Cardiac muscle cell (in vitro differentiated cells and primary cell): Measurements from ENCODE around the gene ZNF341. TPM values are rescaled to one million over a fixed set of nuclear protein-coding genes. Genes with fewer than 3 reads are reported as not detected.

ENCODE experiments used
- DNase-seq, 2 donors: peaks; one replicate each; pipeline versions ENCODE4 v3.0.0 to v3.0.0-alpha.2; 2010 to 2017; ENCODE audit warnings: low read depth in 1 of 2, low spot score in 1 of 2
- H3K27ac ChIP-seq: fragments of 200-600 bp; sonication (generic); 2 replicates; pipeline ENCODE4 v1.5.1; 2016
- H3K27me3 ChIP-seq: fragments of 200-600 bp; sonication (generic); 2 replicates; pipeline ENCODE4 v1.6.0; 2016; ENCODE audit warnings: control low read depth
- H3K36me3 ChIP-seq: fragments of 200-600 bp; sonication (generic); 2 replicates; pipeline ENCODE4 v1.5.1; 2016; ENCODE audit warnings: control low read depth
- H3K4me1 ChIP-seq: fragments of 200-600 bp; sonication (generic); 2 replicates; pipeline ENCODE4 v1.8.1; 2017; ENCODE audit warnings: low read depth, mild to moderate bottlenecking, mixed run types
- H3K4me3 ChIP-seq: fragments of 200-600 bp; sonication (generic); 2 replicates; pipeline ENCODE4 v1.5.1; 2016; ENCODE audit warnings: mild to moderate bottlenecking
- H3K9me3 ChIP-seq: fragments of 200-600 bp; sonication (generic); 2 replicates; pipeline ENCODE4 v1.5.1; 2017; ENCODE audit warnings: low read depth, mild to moderate bottlenecking, control low read depth
- CTCF ChIP-seq: IDR thresholded peaks from 2 replicates; pipeline ENCODE4 v1.5.1; 2012; ENCODE audit warnings: low read depth, mild to moderate bottlenecking, low read length
- polyA plus RNA-seq: library from polyadenylated mRNA; unstranded; fragments of >200 nt; fragmentation: Nextera tagmentation; extraction: Ambion mirVana; gene quantifications from 2 replicates; pipeline ENCODE4 v1.2.1, GENCODE V29; 2016
- total RNA-seq: library from RNA; depleted of rRNA; stranded (reverse); fragments of >200 nt; gene quantifications from 2 replicates; pipeline ENCODE4 v1.2.3, GENCODE V29; 2016

ZNF341 gene
- total and polyA plus RNA-seq, 2 experiments from 2014 or later = 2.7 to 3.1 TPM

GRCh38 chr20:33836277-33836676 is 104.5 kb downstream of the ZNF341 start:
- H3K4me1 ChIP-seq = peaks cover 58% of the 10 kb centered on the region
- no peaks in the 10 kb centered on the region for H3K9me3 ChIP-seq
- no peak overlapping the region for H3K4me3 ChIP-seq
- H3K36me3 ChIP-seq = no peaks in the 10 kb centered on the region
- DNase-seq = no peak
- no peaks in the 10 kb centered on the region for H3K27me3 ChIP-seq
- no peak for TF ChIP-seq CTCF
- no peak overlapping the region for H3K27ac ChIP-seq

- Histone ChIP-seq H3K4me1 (peaks cover 64% of the 10 kb centered on the region), H3K27ac (peak overlapping the region; percentile 56), H3K4me3 (no peak overlapping the region), H3K9me3 (no peaks in the 10 kb centered on the region), H3K27me3 (no peaks in the 10 kb centered on the region), H3K36me3 (no peaks in the 10 kb centered on the region)
- DNase-seq = no peak
- TF ChIP-seq CTCF = no peak
Measured at GRCh38 chr20:33837096-33837830, 105.5 kb downstream of the ZNF341 start.

- peaks cover 69% of the 10 kb centered on the region for H3K4me1 ChIP-seq
- DNase-seq = no peak
Measured at GRCh38 chr20:33838035-33838864, 106.5 kb downstream of the ZNF341 start.

GRCh38 chr20:33839591-33839990 is 107.8 kb downstream of the ZNF341 start:
- Histone ChIP-seq H3K4me1 (peaks cover 71% of the 10 kb centered on the region), H3K9me3 (no peaks in the 10 kb centered on the region), H3K4me3 (no peak overlapping the region), H3K36me3 (no peaks in the 10 kb centered on the region), H3K27ac (peak overlapping the region; percentile 79), H3K27me3 (no peaks in the 10 kb centered on the region)
- TF ChIP-seq CTCF = no peak
- DNase-seq = peak in 1 of 2 donors; percentile 33

More at GRCh38 chr20:33838035-33838864, 106.5 kb downstream of the ZNF341 start:
- TF ChIP-seq CTCF = peak; percentile 4
- Histone ChIP-seq H3K9me3 (no peaks in the 10 kb centered on the region), H3K36me3 (no peaks in the 10 kb centered on the region), H3K27me3 (no peaks in the 10 kb centered on the region), H3K4me3 (no peak overlapping the region), H3K27ac (peak overlapping the region; percentile 56)

- no peak overlapping the region for H3K4me3 ChIP-seq
- TF ChIP-seq CTCF = no peak
- H3K36me3 ChIP-seq = no peaks in the 10 kb centered on the region
- H3K27ac ChIP-seq = no peak overlapping the region
- DNase-seq = no peak
- H3K9me3 ChIP-seq = no peaks in the 10 kb centered on the region
- no peaks in the 10 kb centered on the region for H3K27me3 ChIP-seq
- peaks cover 71% of the 10 kb centered on the region for H3K4me1 ChIP-seq
Measured at GRCh38 chr20:33840160-33840559, 108.4 kb downstream of the ZNF341 start.
